LNCaP clone FGC (cell line): ENCODE data around the gene KRT32.

ENCODE experiments used
- DNase-seq: peaks from one replicate; pipeline ENCODE4 v3.0.0-alpha.2; 2011; ENCODE audit warnings: low read depth
- H3K4me3 ChIP-seq: 2 replicates; pipeline ENCODE4 v1.5.1; 2011; ENCODE audit warnings: mild to moderate bottlenecking, low read depth, low read length, control low read depth
- TF ChIP-seq, protein P1 (sequence below): IDR thresholded peaks from 2 replicates; pipeline ENCODE4 v1.5.1; 2012; ENCODE audit warnings: mild to moderate bottlenecking; ENCODE audit not compliant: control insufficient read depth, insufficient read depth; ENCODE audit errors: extremely low read depth

KRT32 gene

GRCh38 chr17:41478237-41478636 lies 11.1 kb upstream of the KRT32 start:
- DNase-seq = no peak
- TF ChIP-seq, protein P1, sequence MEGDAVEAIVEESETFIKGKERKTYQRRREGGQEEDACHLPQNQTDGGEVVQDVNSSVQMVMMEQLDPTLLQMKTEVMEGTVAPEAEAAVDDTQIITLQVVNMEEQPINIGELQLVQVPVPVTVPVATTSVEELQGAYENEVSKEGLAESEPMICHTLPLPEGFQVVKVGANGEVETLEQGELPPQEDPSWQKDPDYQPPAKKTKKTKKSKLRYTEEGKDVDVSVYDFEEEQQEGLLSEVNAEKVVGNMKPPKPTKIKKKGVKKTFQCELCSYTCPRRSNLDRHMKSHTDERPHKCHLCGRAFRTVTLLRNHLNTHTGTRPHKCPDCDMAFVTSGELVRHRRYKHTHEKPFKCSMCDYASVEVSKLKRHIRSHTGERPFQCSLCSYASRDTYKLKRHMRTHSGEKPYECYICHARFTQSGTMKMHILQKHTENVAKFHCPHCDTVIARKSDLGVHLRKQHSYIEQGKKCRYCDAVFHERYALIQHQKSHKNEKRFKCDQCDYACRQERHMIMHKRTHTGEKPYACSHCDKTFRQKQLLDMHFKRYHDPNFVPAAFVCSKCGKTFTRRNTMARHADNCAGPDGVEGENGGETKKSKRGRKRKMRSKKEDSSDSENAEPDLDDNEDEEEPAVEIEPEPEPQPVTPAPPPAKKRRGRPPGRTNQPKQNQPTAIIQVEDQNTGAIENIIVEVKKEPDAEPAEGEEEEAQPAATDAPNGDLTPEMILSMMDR = no peak
- no peak overlapping the region for H3K4me3 ChIP-seq

DNA sequence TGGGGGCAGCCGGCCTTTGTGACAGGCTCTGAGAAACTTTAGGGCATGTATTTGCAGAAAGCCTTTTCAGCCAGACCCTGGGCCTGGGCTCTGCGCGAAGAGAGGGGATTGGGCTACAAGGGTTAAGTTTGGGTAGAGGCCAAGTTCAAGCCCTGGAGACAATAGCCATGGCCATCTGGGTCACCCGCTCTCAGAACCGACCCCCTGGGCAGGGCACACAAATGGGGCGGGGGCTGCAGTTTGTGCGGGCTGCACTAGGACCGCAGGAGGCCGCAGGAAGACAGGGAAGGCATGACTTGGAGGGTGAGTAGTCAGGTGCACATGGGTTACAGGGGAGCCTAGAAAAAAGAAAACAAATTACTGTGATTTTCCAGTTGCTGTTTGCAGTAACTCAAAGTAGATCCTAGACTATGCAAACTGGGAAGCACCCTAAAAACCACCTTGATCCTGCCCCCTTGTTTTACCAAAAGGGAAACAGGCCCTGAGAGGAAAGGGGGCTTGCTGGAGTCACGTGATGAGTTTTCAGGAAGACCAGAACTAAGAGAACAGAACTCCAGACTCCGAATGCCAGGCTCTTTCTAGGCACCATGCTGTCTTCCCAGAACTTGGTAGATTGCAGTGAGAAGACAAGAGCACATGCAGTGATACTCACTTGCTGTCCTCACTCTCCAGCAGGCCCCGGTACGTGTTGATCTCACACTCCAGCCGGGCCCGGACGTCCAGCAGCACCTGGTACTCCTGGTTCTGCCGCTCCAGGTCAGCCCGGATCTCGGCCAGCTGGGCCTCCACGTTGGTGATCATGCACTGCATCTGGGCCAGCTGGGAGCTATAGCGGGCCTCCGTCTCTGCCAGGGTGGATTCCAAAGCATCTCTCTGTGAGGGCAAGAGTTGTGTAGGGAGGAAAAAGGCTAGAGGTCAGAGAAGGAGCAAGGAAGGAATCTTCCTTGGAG lies 10.0 kb upstream of the KRT32 start:
- no peak for DNase-seq
- TF ChIP-seq, protein P1 = no peak

GRCh38 chr17:41475421-41475820 lies 8.2 kb upstream of the KRT32 start:
- TF ChIP-seq, protein P1 = no peak
- no peak for DNase-seq
- no peak overlapping the region for H3K4me3 ChIP-seq

More for the DNA sequence above, 10.0 kb upstream of the KRT32 start:
- no peak overlapping the region for H3K4me3 ChIP-seq

DNA sequence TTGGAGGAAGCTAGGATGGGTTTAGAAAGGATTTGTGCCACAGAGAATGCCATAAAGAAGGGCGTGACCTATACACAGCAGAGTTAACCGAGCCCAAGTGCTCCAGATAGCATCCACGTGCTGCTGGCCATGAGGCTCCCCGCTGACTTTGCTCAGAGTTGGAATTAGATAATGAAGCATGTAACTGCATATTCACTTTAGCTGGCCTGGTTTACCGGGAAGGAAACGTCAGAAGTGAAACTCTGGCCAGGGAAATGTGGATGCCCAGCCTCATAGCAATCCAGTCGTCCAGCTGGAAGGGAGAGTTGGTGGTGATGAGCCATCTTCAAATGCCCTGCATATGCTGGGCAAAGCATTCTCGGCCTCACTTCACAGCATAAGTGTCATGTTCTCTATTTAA lies 7.7 kb upstream of the KRT32 start:
- H3K4me3 ChIP-seq = no peak overlapping the region
- DNase-seq = no peak
- TF ChIP-seq, protein P1 = no peak

- TF ChIP-seq, protein P1 = no peak
- DNase-seq = no peak
- H3K4me3 ChIP-seq = no peak overlapping the region
These were observed 1.2 kb upstream of the KRT32 start for GRCh38 chr17:41468346-41468745.

DNA sequence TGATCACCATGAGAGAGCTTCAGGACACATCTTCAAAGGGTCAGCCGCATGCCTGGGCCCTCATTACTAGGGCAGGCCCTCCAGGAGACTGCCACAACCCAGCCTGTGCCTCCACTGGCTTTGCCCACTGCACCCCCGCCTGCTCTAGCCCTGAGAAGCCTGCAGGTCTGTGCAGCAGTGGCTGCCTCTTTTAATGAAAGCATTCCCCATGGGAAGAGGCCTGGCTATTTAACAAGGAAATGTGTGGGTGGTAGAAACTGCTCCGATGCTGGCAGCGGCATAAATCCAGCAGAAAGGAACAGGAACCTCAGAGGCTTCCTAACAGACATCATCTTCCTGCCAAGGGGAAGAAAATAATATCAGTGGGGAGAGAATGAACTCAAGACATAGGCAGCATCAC lies 375 bp upstream of the KRT32 start:
- DNase-seq = no peak
- H3K4me3 ChIP-seq = no peak overlapping the region
- TF ChIP-seq, protein P1 = no peak
